Stimulated activated naive CD8-positive, alpha-beta T cell treated with anti-CD3 and anti-CD28 coated beads, Interleukin-15, Interleukin-2, amounts not matched to agents 100 ng/mL and 50 ng/mL, for 24 hours (primary cell): ENCODE results near the gene ASTL.

Experiments used
- H3K27ac Mint-ChIP-seq: one replicate; pipeline ENCODE4 v1.8.0; 2021; ENCODE audit warnings: mild to moderate bottlenecking, mixed read lengths
- H3K27me3 Mint-ChIP-seq: one replicate; pipeline ENCODE4 v1.8.0; 2021; ENCODE audit warnings: mixed read lengths
- H3K36me3 Mint-ChIP-seq: one replicate; pipeline ENCODE4 v1.8.0; 2021; ENCODE audit warnings: low read depth, mixed read lengths
- H3K4me1 Mint-ChIP-seq: one replicate; pipeline ENCODE4 v1.8.0; 2021; ENCODE audit warnings: low read depth, mixed read lengths
- H3K4me3 Mint-ChIP-seq: one replicate; pipeline ENCODE4 v1.8.0; 2021; ENCODE audit warnings: mild to moderate bottlenecking, mixed read lengths
- H3K9me3 Mint-ChIP-seq: one replicate; pipeline ENCODE4 v1.8.0; 2021; ENCODE audit warnings: mixed read lengths

ASTL gene

DNA sequence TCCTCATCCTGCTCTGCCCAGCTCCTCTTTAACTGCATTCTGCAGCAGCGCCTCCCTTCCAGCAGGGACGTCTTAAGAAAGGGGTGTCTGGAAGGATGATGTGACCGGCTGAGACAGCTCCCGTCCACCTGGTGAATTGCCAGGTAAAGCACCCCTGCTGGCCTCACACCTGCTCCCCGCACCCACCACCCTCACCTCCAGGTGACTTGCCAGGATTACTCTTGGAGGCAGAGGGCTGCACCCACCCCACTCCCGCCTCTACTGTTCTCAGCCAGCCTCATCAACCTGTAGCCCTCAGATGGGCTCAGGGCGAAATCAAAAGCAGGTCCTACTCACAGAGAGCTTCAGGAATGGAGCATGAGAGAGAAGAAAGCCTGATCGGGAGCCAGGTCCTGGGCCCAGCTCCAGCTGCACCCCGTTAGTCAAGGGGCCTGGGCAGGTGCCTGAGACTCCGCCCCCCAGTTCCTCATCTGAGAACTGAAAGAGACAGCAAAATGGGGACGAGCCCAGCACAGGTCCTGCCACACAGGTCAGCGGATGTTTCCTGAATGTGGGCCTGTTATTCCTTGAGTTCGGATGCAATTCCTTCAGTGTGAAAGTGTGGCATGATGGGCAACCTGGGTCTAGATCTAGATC lies 27.6 kb downstream of the ASTL start:
- Mint-ChIP-seq H3K4me1 (peaks cover 6% of the 10 kb centered on the region), H3K4me3 (no peak overlapping the region), H3K36me3 (no peaks in the 10 kb centered on the region), H3K9me3 (no peaks in the 10 kb centered on the region), H3K27ac (no peak overlapping the region), H3K27me3 (peaks cover 6% of the 10 kb centered on the region)

DNA sequence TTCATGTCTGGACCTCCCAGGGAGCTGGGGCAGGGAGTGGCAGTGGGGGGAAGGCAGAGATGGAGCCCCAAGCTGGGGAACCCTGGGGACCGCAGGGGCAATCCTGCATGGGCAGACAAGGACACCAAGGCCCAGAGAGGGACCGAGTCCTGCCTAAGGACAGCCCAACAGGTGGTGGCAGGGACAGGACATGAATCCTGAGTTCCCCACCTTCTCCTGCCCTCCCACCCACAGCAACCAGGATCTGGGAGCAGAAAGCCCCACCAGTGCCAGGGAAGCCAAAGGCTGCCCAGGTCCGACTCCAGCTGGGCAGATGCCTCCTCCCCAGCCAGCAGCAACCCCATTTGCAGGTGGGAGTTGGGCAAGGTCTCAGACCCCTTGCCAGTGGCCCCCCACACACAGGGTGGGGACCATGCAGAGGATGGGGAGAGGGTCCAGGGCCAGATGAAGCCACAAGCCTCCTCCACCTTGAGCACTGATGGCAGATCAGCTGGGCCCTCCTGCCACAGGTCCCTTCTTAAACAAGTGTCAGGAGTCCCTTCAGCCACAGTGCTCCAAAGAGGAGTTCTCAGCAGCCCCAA lies 28.3 kb downstream of the ASTL start:
- Mint-ChIP-seq H3K27me3 (no peaks in the 10 kb centered on the region), H3K27ac (no peak overlapping the region), H3K4me1 (no peaks in the 10 kb centered on the region), H3K9me3 (no peaks in the 10 kb centered on the region), H3K36me3 (no peaks in the 10 kb centered on the region), H3K4me3 (no peak overlapping the region)

DNA sequence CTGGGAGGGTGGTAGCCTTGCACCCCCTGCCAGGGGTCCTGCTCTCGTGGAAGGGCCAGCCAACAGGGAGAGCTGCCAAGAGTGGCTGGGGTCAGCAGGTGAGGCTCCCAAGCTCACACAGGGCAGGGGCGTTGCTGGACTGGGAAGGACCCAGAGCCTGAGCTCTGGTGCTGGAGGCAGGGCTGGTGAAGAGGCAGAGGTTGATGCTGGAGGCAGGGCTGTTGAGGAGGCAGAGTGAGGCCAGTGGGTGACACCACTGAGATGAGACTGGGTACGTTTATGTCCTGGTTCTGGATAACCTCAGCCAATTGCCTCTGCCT lies 29.0 kb downstream of the ASTL start:
- Mint-ChIP-seq H3K27me3 (no peaks in the 10 kb centered on the region), H3K4me1 (no peaks in the 10 kb centered on the region), H3K36me3 (no peaks in the 10 kb centered on the region), H3K9me3 (no peaks in the 10 kb centered on the region), H3K4me3 (no peak overlapping the region), H3K27ac (no peak overlapping the region)

DNA sequence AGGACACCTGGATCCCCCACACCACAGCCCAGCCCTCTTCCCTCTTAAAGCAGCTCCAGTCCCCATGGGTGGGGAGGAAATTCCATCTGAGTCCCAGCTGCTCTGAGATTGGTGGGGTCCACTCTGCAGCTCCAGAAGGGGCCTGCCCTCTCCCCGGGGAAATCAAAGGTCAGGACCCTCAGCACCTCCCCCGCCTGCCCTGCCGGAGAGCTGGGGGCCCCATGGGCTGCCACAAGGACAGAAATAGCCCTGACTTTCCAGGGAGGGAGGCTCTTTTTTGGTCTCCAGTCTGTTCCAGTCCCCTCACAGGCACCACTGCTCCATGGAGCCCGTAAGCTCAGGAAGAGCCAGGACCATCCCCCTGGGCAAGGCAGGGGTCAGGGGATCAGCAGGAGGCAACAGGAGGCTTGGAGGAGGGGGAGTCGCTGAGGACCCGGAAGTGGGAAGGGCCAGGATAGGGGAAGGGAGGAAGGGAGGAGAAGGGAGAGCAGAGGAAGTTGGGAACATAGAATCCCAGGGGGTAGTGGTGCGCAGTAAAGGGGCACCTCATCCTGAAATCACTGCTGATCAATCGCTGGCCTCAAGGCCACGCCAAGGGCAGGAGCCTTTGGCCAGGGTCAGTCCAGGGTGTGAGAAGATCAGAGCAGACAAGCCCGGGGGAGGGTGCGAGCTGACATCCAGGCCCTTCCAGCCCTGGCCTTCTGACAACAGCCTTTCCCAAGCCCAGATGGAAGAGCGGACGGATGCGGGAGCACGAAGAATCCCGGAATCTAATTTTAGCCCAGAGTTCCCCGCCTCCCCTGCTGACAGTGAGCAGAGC lies 29.6 kb downstream of the ASTL start:
- no peaks in the 10 kb centered on the region for H3K27me3 Mint-ChIP-seq
- no peaks in the 10 kb centered on the region for H3K4me1 Mint-ChIP-seq
- no peak overlapping the region for H3K27ac Mint-ChIP-seq
- H3K36me3 Mint-ChIP-seq, result no peaks in the 10 kb centered on the region
- H3K9me3 Mint-ChIP-seq, result no peaks in the 10 kb centered on the region
- H3K4me3 Mint-ChIP-seq, result no peak overlapping the region

DNA sequence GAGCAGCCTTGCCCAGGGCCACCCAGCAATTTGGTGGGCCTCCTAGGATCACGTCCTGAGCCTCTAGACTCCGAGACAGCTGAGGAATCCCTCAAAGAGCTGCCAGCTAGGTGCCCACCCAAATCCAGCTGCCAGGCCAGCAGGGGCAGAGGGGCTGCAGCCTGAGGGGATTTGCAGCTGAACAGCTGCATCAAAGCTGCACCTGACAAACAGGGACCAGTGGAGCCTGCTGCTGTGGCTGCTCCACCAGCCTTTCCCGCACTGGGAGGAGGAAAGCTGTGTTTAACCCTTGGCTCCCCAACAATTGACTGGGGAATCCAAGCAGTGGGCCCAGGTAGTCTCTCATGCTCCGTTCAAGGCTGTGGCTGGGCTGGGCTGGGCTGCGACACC lies 30.2 kb downstream of the ASTL start:
- Mint-ChIP-seq H3K4me3 (no peak overlapping the region), H3K4me1 (no peaks in the 10 kb centered on the region), H3K27me3 (no peaks in the 10 kb centered on the region), H3K27ac (no peak overlapping the region), H3K36me3 (no peaks in the 10 kb centered on the region), H3K9me3 (no peaks in the 10 kb centered on the region)

DNA sequence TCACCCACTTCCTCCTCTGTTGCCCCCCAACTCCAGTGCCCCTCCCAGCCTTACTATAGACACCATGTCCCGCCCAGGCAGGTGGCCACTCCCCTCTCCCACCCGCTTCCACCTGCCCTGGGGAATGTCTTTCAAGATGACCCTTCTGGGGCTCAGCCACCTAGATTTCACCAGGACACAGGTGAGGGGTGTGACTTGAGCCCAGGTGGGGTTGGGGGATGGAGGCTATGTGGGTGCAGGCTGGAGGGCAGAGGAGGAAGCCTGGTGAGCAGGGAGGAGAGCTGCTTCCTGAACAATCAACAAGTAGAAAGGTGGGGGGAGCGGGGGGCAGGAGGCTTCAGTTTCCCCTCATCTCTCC lies 30.6 kb downstream of the ASTL start:
- Mint-ChIP-seq H3K27ac (no peak overlapping the region), H3K36me3 (no peaks in the 10 kb centered on the region), H3K9me3 (no peaks in the 10 kb centered on the region), H3K4me1 (no peaks in the 10 kb centered on the region), H3K4me3 (no peak overlapping the region), H3K27me3 (no peaks in the 10 kb centered on the region)

DNA sequence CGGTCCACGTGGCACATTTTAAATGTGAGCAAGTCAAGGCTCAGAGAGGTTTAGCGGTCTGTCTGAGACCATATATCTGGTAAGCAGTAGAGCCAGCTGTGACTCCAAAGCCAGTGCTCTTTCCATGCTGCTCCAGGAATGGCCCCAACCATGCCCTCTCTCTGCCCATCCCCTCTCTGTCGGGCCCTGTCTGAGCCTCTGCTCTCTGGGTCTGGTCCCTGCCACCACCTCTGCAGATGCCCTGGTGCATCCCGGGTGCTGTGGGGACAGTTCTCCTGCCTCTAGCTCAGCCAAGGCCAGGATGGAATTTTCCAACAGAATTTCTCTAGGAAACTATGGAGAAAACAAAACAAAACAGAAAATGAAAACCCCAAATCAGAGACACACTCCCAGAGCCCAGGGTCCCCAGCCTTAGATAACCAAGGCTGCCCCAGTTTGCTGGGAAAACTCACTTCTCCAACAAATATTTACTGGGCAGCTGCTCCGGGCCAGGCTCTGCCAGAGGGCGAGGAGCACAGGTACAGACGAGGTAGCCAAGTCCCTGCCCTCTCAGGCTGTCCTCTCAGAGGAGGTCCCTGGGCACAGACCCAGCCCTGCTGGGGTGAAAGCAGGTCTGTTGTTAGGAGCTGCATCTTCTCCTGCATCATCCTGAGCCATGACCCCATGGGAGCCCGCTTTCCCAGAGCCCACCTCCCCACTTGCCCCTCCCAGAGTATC lies 31.2 kb downstream of the ASTL start:
- Mint-ChIP-seq H3K4me1 (no peaks in the 10 kb centered on the region), H3K4me3 (no peak overlapping the region), H3K27me3 (no peaks in the 10 kb centered on the region)

DNA sequence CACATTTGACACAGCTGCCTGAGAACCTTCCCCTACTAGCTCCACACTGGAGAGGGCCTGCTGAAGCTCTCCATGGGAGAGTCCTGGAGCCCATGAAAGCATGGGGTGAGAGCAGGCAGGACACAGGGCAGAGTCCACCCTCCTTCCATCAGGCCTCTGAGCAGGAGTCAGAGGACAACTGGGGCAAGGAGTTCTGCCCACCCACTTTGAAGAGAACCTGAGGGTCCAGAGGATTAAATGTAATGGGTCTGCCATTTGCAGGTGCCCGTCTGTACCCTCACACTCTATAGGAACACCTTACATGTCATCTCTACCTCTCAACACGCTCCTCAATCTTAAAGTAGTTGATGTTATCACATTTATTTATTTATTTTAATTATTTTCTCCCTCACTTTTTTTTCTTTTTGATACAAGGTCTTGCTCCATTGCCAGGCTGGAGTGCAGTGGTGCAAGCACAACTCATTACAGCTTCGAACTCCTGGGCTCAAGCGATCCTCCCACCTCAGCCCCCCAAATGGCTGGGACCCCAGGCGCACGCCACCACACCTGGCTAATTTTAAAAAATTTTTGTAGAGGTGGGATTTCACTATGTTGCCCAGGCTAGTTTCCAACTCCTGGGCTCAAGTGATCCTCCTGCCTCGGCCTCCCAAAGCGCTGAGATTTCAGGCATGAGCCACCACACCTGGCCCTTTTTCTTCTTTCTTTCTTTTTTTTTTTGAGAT lies 32.1 kb downstream of the ASTL start:
- Mint-ChIP-seq H3K27me3 (no peaks in the 10 kb centered on the region), H3K27ac (no peak overlapping the region), H3K4me3 (no peak overlapping the region), H3K4me1 (no peaks in the 10 kb centered on the region), H3K9me3 (no peaks in the 10 kb centered on the region), H3K36me3 (no peaks in the 10 kb centered on the region)

More for the DNA sequence above, 31.2 kb downstream of the ASTL start:
- no peak overlapping the region for H3K27ac Mint-ChIP-seq
- H3K36me3 Mint-ChIP-seq, result no peaks in the 10 kb centered on the region
- no peaks in the 10 kb centered on the region for H3K9me3 Mint-ChIP-seq

DNA sequence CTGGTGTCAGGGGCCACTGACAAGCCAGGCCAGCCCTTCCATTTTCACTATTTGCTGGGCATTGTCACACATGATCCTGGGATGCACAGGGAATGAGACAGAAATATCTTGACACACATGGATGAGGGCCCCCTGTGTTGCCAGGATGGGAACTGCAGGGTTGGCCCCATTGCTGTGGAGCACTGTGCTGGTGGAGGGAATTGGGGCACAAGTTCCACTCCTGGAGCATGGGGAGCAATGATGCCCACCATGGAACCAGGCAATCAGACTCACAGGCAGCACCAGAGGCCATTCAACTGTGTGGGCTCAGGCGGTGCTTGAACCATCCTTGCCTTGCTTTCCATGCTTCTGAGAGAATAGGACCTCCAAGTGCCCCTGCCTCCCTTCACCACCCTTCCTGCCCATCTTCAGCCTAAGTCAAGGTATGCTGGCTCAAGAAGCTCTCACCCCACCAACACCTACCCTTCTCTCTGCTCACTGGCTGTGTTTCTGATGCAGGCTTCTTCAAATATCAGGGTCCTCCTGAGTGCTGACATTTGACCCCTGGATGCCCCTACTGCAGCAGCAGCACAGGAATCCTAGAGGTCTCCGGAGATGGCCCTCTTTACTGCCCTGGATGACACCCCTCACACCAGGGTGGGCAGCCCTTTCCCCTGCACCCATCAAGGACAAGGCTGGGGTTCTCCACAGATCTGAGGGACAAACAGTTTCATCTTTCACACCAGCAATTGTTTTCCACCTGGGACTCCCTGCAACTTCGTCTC lies 33.0 kb downstream of the ASTL start:
- Mint-ChIP-seq H3K36me3 (no peaks in the 10 kb centered on the region), H3K4me1 (no peaks in the 10 kb centered on the region), H3K27me3 (no peaks in the 10 kb centered on the region), H3K4me3 (no peak overlapping the region), H3K9me3 (no peaks in the 10 kb centered on the region), H3K27ac (no peak overlapping the region)

DNA sequence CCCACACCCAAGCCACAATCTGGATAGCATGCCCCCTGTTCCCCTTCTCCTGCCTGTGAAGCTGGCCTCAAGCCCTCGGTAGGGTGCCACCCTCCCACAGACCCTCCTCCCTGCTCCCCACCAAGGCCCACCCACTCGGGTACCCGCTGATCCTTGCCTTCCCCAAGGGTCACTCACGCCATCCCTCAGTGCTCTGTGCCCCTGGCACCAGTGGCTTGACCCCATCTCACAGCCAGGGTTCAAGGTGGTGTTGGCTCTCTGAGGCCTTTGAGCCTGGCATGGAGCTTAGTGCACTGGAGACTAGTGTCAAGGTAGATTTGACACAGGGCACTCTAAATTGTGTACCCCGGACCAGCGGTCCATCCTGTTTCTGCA lies 33.8 kb downstream of the ASTL start:
- no peaks in the 10 kb centered on the region for H3K36me3 Mint-ChIP-seq
- no peaks in the 10 kb centered on the region for H3K27me3 Mint-ChIP-seq
- no peak overlapping the region for H3K4me3 Mint-ChIP-seq
- no peak overlapping the region for H3K27ac Mint-ChIP-seq
- no peaks in the 10 kb centered on the region for H3K9me3 Mint-ChIP-seq
- H3K4me1 Mint-ChIP-seq, result no peaks in the 10 kb centered on the region

DNA sequence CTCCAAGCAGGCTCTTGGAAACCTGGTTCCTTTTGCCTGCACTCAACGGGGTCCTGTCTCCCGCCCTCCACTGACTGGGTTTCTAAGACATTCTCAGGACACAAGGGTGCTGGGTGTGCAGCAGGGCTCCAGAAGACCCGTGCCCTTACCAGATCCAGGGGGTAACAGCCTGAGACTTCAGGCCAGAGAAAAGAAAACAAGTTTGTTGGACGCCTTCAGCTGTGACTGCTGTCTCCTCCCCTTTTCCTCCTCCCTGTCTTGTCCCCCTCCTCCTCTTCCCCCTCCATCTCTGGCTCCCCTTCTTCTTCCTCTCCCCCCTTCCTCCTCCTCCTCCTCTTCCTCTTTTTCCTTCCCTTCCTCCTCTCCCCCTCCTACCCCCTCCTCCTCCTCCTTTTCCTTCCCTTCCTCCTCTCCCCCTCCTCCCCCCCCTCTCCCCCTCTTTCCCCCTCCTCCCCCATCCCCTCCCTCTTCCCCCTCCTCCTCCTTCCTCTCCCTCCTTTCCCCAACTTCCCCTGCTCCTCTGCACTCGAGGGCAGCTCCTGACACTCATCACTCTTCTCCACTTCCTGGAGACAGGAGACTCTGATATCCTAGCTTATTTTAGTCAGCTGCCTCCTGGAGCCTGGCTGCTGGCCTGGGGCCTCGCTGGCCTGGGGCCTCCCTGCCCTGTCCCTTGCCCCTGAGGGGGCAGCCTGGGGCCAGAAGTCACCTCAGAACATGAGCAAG lies 34.4 kb downstream of the ASTL start:
- H3K27ac Mint-ChIP-seq, result no peak overlapping the region
- H3K36me3 Mint-ChIP-seq, result no peaks in the 10 kb centered on the region
- no peaks in the 10 kb centered on the region for H3K4me1 Mint-ChIP-seq
- H3K9me3 Mint-ChIP-seq, result no peaks in the 10 kb centered on the region
- no peak overlapping the region for H3K4me3 Mint-ChIP-seq
- no peaks in the 10 kb centered on the region for H3K27me3 Mint-ChIP-seq

DNA sequence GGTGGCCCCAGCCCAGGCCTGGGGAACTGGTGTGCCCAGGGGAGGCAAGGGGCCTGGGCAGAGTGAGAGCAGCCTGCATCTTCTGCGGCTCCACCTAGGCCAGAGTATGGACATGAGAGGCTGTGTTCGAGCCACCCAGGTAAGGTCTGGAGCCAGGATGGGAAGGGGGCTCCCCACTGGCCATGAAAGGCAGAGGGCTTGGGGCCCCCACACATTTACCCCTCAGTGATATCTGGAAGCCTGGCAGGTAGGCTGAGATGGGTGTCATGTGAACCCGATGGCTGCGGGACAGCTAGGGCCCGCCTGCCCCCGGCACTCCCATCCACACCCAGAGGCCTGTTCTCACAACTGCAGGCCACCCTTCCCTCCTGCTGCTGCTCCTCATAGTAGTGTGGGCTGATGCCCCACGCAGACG lies 35.1 kb downstream of the ASTL start:
- no peaks in the 10 kb centered on the region for H3K4me1 Mint-ChIP-seq
- no peak overlapping the region for H3K4me3 Mint-ChIP-seq
- H3K36me3 Mint-ChIP-seq, result no peaks in the 10 kb centered on the region
- no peaks in the 10 kb centered on the region for H3K9me3 Mint-ChIP-seq
- no peaks in the 10 kb centered on the region for H3K27me3 Mint-ChIP-seq
- H3K27ac Mint-ChIP-seq, result no peak overlapping the region

DNA sequence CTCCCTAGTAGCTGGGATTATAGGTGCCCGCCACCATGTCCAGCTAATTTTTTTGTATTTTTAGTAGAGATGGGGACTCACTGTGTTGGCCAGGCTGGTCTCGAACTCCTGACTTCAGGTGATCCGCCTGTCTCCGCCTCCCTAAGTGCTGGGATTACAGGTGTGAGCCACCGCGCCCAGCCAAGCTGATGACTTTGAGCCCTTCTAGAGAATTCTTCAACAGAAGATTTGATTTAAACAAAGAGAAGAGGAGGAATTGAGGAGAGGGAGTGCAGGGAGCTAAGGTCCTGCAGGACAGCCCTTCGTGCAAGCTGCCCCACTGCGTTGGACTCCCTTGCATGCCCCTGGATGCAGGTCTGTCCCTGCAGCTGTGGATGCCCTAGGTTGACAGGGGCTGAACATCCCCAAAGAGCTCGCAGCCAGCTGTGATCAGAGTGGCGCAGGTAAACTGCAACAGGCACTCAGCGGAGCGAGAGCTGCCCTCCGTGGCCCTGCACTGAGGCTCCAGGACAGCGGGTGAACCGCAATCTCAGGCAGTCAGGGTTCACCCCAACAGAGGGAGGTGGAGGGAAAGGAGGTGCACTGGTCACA lies 35.6 kb downstream of the ASTL start:
- Mint-ChIP-seq H3K27me3 (no peaks in the 10 kb centered on the region), H3K4me3 (no peak overlapping the region), H3K27ac (no peak overlapping the region), H3K9me3 (no peaks in the 10 kb centered on the region), H3K36me3 (no peaks in the 10 kb centered on the region), H3K4me1 (no peaks in the 10 kb centered on the region)
